Keratinocyte (primary cell): ENCODE data around the gene BPNT1. TPM values are rescaled to one million over a fixed set of nuclear protein-coding genes. Genes with fewer than 3 reads are reported as not detected.

Experiments used
- DNase-seq: peaks from one replicate; pipeline ENCODE4 v3.0.0-alpha.2; 2011; ENCODE audit warnings: low read depth, missing footprints, low spot score
- FAIRE-seq: peaks from 2 replicates; lab custom pipeline; 2011; peaks lifted over from hg19 to GRCh38; lab: Jason Lieb, UNC
- H2AFZ ChIP-seq: 2 replicates; pipeline ENCODE4 v1.6.0; 2012; ENCODE audit warnings: low read length, control low read depth, inconsistent platforms; ENCODE audit not compliant: control insufficient read depth
- H3K27ac ChIP-seq: 2 replicates; pipeline ENCODE4 v1.5.1; 2011; ENCODE audit warnings: low read length; ENCODE audit not compliant: control insufficient read depth, insufficient read depth
- H3K27me3 ChIP-seq: 3 replicates; pipeline ENCODE4 v1.6.0; 2011; ENCODE audit warnings: low read length; ENCODE audit not compliant: control insufficient read depth, insufficient read depth; ENCODE audit errors: extremely low read depth
- H3K36me3 ChIP-seq, 2 experiments: 2 replicates in 1 of 2; 3 replicates in 1 of 2; pipeline ENCODE4 v1.5.1; 2011; ENCODE audit warnings: low read length in 2 of 2, mild to moderate bottlenecking in 1 of 2; ENCODE audit not compliant: control insufficient read depth in 2 of 2, insufficient read depth in 2 of 2; ENCODE audit errors: extremely low read depth in 1 of 2
- H3K4me1 ChIP-seq: 3 replicates; pipeline ENCODE4 v1.5.1; 2011; ENCODE audit warnings: low read length; ENCODE audit not compliant: control insufficient read depth, insufficient read depth; ENCODE audit errors: extremely low read depth
- H3K4me2 ChIP-seq: 3 replicates; pipeline ENCODE4 v1.6.0; 2011; ENCODE audit warnings: low read depth, low read length; ENCODE audit not compliant: control insufficient read depth, insufficient read depth; ENCODE audit errors: extremely low read depth
- H3K4me3 ChIP-seq, 3 experiments: fragments of 200-600 bp in 1 of 3; sonication (generic) in 1 of 3; 2 replicates in 2 of 3; 3 replicates in 1 of 3; pipeline ENCODE4 v1.5.1; 2011 to 2016; ENCODE audit warnings: low read length in 3 of 3, mild to moderate bottlenecking in 3 of 3, control low read depth in 2 of 3, inconsistent platforms in 1 of 3, low read depth in 1 of 3, mixed read lengths in 1 of 3, mixed run types in 1 of 3, moderate library complexity in 1 of 3; ENCODE audit not compliant: control insufficient read depth in 2 of 3, insufficient read depth in 2 of 3; ENCODE audit errors: extremely low read depth in 1 of 3
- H3K79me2 ChIP-seq: 2 replicates; pipeline ENCODE4 v1.6.0; 2012; ENCODE audit warnings: low read length; ENCODE audit not compliant: control insufficient read depth, insufficient read depth
- H3K9ac ChIP-seq: 3 replicates; pipeline ENCODE4 v1.6.0; 2011; ENCODE audit warnings: low read length; ENCODE audit not compliant: control insufficient read depth, insufficient read depth; ENCODE audit errors: extremely low read depth
- H3K9me1 ChIP-seq: 3 replicates; pipeline ENCODE4 v1.6.0; 2011; ENCODE audit warnings: low read length; ENCODE audit not compliant: control insufficient read depth, insufficient read depth; ENCODE audit errors: extremely low read depth
- H3K9me3 ChIP-seq: 2 replicates; pipeline ENCODE4 v1.5.1; 2012; ENCODE audit warnings: low read depth, low read length; ENCODE audit not compliant: control insufficient read depth
- H4K20me1 ChIP-seq: 3 replicates; pipeline ENCODE4 v1.6.0; 2011; ENCODE audit warnings: low read length; ENCODE audit not compliant: control insufficient read depth, insufficient read depth; ENCODE audit errors: extremely low read depth
- CTCF ChIP-seq, 3 experiments: IDR thresholded peaks in 1 of 3; conservative IDR thresholded peaks in 1 of 3; optimal IDR thresholded peaks in 1 of 3; 2 replicates in 2 of 3; 3 replicates in 1 of 3; pipeline versions ENCODE3 to v1.5.1; 2011; ENCODE audit warnings: low read length in 3 of 3, mild to moderate bottlenecking in 3 of 3, moderate library complexity in 2 of 3, control low read depth in 1 of 3, inconsistent platforms in 1 of 3; ENCODE audit not compliant: insufficient read depth in 2 of 3; ENCODE audit errors: extremely low read depth in 1 of 3
- EZH2 ChIP-seq: IDR thresholded peaks from one replicate; pipeline ENCODE4 v1.6.1; 2012; ENCODE audit warnings: inconsistent platforms, mild to moderate bottlenecking, low read length, moderate library complexity
- dilution Hi-C: fragments of 300-500 bp; cut with MboI; formaldehyde crosslinking; loops from one replicate; pipeline ENCODE4 v1.7.0; 2020; ENCODE audit warnings: low sequenced_read_pairs; ENCODE audit not compliant: extremely low pct_ligation_motif_present
- polyA plus RNA-seq, 5 experiments: library from polyadenylated mRNA; depleted of rRNA in 3 of 5; stranded (reverse) in 3 of 5; stranded (forward) in 1 of 5; unstranded in 1 of 5; fragments of >200 nt; gene quantifications; 1 replicate in 1 of 5; 2 replicates in 3 of 5; 3 replicates in 1 of 5; pipeline versions ENCODE4 v1.2.1 to v1.2.3, GENCODE V29; 2011 to 2012; ENCODE audit warnings: missing spikeins in 2 of 5, low read depth in 1 of 5, low replicate concordance in 1 of 5

Gene BPNT1
- polyA plus RNA-seq, 1 donor (not counting 4 experiments of a cell fraction or from before 2014, with no cell fraction given), result 53.7 TPM

DNA sequence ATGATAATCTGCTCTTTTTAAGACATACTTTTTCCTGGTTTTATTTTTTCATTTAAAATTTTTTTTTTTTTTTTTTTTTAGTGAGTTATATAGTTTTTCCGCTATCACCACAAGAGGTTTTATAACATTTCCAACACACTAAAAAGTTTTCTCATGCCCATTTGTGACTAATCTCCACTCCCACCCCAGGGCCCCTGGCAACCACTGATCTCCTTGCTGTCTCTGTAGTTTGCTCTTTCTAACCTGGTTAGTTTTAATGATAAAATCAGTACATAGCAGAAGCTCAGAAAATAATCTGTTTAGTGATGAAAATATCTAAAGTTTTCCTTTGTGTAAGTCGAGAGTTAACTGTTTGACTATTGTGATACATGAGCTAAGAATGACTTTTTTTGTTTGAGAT lies 46.2 kb upstream of the BPNT1 start:
- Histone ChIP-seq H3K4me3 (no peak overlapping the region), H3K9me1 (no peaks in the 10 kb centered on the region), H3K36me3 (peaks cover 2 to 22% of the 10 kb centered on the region in 2 experiments), H3K27me3 (no peaks in the 10 kb centered on the region), H3K9ac (no peak overlapping the region), H3K4me2 (no peak overlapping the region), H3K27ac (no peak overlapping the region), H3K4me1 (no peaks in the 10 kb centered on the region), H4K20me1 (no peaks in the 10 kb centered on the region), H3K9me3 (no peaks in the 10 kb centered on the region), H2AFZ (no peak overlapping the region), H3K79me2 (no peaks in the 10 kb centered on the region)
- dilution Hi-C loops, result no loop called here
- FAIRE-seq, result no peak
- TF ChIP-seq CTCF (optimal IDR thresholded peaks at IDR 0.05 in 1 of 3, IDR thresholded peaks at IDR 0.05 in 1 of 3, conservative IDR thresholded peaks at IDR 0.05 in 1 of 3; ENCODE audit: extremely low read depth in 1 of 3, insufficient read depth in 2 of 3, low read length in 3 of 3) (no peak), EZH2 (no peak)
- no peak for DNase-seq

DNA sequence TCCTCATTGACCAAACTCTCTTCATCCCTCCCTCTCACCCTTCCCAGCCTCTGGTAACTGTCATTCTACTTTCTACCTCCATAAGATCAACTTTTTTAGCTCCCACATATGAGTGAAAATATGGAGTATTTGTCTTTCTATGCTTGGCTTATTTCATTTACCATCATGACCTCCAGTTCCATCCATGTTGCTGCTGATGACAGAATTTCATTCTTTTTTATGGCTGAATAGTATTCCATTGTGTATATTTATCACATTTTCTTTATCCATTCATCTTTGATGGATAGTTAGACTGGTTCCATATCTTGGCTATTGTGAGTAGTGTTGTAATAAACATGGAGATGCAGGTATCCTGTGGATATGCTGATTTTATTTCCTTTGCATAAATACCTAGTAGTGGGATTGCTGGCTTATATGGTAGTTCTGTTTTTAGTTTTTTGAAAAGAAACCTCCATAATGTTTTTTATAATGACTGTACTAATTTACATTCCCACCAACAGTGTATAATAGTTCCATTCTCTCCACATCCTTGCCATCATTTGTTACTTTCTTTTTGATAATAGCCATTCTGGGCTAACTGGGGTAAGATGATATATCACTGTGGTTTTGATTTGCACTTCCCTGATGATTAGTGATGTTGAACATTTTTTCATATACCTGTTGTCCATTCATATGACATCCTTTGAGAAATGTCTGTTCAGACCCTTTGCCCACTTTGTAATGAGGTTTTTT lies 40.1 kb upstream of the BPNT1 start:
- no peak overlapping the region for H3K27ac ChIP-seq
- no peak overlapping the region for H3K4me2 ChIP-seq
- no peak for DNase-seq
- H3K27me3 ChIP-seq, result no peaks in the 10 kb centered on the region
- FAIRE-seq, result no peak
- no peaks in the 10 kb centered on the region for H3K9me3 ChIP-seq
- H2AFZ ChIP-seq, result no peak overlapping the region
- H3K79me2 ChIP-seq, result no peaks in the 10 kb centered on the region
- no peaks in the 10 kb centered on the region for H4K20me1 ChIP-seq
- no peaks in the 10 kb centered on the region for H3K4me1 ChIP-seq
- dilution Hi-C loops, result no loop called here
- H3K4me3 ChIP-seq, result no peak overlapping the region
- no peak overlapping the region for H3K9ac ChIP-seq
- H3K36me3 ChIP-seq, result peaks cover 2 to 14% of the 10 kb centered on the region in 2 experiments
- no peak for TF ChIP-seq EZH2
- TF ChIP-seq CTCF (optimal IDR thresholded peaks at IDR 0.05 in 1 of 3, IDR thresholded peaks at IDR 0.05 in 1 of 3, conservative IDR thresholded peaks at IDR 0.05 in 1 of 3; ENCODE audit: extremely low read depth in 1 of 3, insufficient read depth in 2 of 3, low read length in 3 of 3), result no peak
- H3K9me1 ChIP-seq, result no peaks in the 10 kb centered on the region
